ENCODE results near the gene PAPSS2.

PAPSS2 gene

GRCh38 chr10:87702973-87703294 lies 43.3 kb downstream of the PAPSS2 start:
- Histone ChIP-seq H3K79me2 (no peaks in the 10 kb centered on the region), H3K27me3 (ENCODE audit: control insufficient read depth, insufficient read depth, low read length) (no peaks in the 10 kb centered on the region), H3K4me3 (ENCODE audit: low read depth, low read length) (no peak overlapping the region), H3K36me3 (ENCODE audit: control insufficient read depth, insufficient read depth, low read length) (no peaks in the 10 kb centered on the region), H2AFZ (no peak overlapping the region), H3K4me2 (ENCODE audit: low read length) (no peak overlapping the region), H3K9ac (no peak overlapping the region), H3K27ac (no peak overlapping the region), H3K4me1 (no peaks in the 10 kb centered on the region), H3K9me3 (ENCODE audit: control insufficient read depth, low read length) (no peaks in the 10 kb centered on the region)
- no peak for TF ChIP-seq CTCF (IDR thresholded peaks at IDR 0.05)

- Histone ChIP-seq H3K4me2 (ENCODE audit: low read length) (no peak overlapping the region), H3K9me3 (ENCODE audit: control insufficient read depth, low read length) (no peaks in the 10 kb centered on the region), H2AFZ (no peak overlapping the region), H3K36me3 (ENCODE audit: control insufficient read depth, insufficient read depth, low read length) (no peaks in the 10 kb centered on the region), H3K4me1 (no peaks in the 10 kb centered on the region), H3K79me2 (no peaks in the 10 kb centered on the region), H3K9ac (no peak overlapping the region), H3K27ac (no peak overlapping the region), H3K4me3 (ENCODE audit: low read depth, low read length) (no peak overlapping the region), H3K27me3 (ENCODE audit: control insufficient read depth, insufficient read depth, low read length) (no peaks in the 10 kb centered on the region)
- TF ChIP-seq CTCF (IDR thresholded peaks at IDR 0.05), result no peak
Observed at GRCh38 chr10:87703771-87704170, 44.1 kb downstream of the PAPSS2 start.

GRCh38 chr10:87705339-87705738 lies 45.7 kb downstream of the PAPSS2 start:
- Histone ChIP-seq H3K9me3 (ENCODE audit: control insufficient read depth, low read length) (no peaks in the 10 kb centered on the region), H3K4me2 (ENCODE audit: low read length) (no peak overlapping the region), H3K27ac (no peak overlapping the region), H3K9ac (no peak overlapping the region), H3K79me2 (no peaks in the 10 kb centered on the region), H3K27me3 (ENCODE audit: control insufficient read depth, insufficient read depth, low read length) (no peaks in the 10 kb centered on the region), H3K36me3 (ENCODE audit: control insufficient read depth, insufficient read depth, low read length) (no peaks in the 10 kb centered on the region), H3K4me1 (no peaks in the 10 kb centered on the region), H3K4me3 (ENCODE audit: low read depth, low read length) (no peak overlapping the region), H2AFZ (no peak overlapping the region)
- no peak for TF ChIP-seq CTCF (IDR thresholded peaks at IDR 0.05)

GRCh38 chr10:87706731-87707130 lies 47.1 kb downstream of the PAPSS2 start:
- Histone ChIP-seq H3K9ac (no peak overlapping the region), H3K36me3 (ENCODE audit: control insufficient read depth, insufficient read depth, low read length) (no peaks in the 10 kb centered on the region), H3K4me2 (ENCODE audit: low read length) (no peak overlapping the region), H3K9me3 (ENCODE audit: control insufficient read depth, low read length) (no peaks in the 10 kb centered on the region), H3K79me2 (no peaks in the 10 kb centered on the region), H3K4me3 (ENCODE audit: low read depth, low read length) (no peak overlapping the region), H2AFZ (no peak overlapping the region), H3K27ac (no peak overlapping the region), H3K27me3 (ENCODE audit: control insufficient read depth, insufficient read depth, low read length) (no peaks in the 10 kb centered on the region), H3K4me1 (no peaks in the 10 kb centered on the region)
- TF ChIP-seq CTCF (IDR thresholded peaks at IDR 0.05), result no peak

- Histone ChIP-seq H3K36me3 (ENCODE audit: control insufficient read depth, insufficient read depth, low read length) (no peaks in the 10 kb centered on the region), H3K9me3 (ENCODE audit: control insufficient read depth, low read length) (no peaks in the 10 kb centered on the region), H3K9ac (no peak overlapping the region), H3K4me2 (ENCODE audit: low read length) (no peak overlapping the region), H3K4me1 (no peaks in the 10 kb centered on the region), H3K27me3 (ENCODE audit: control insufficient read depth, insufficient read depth, low read length) (no peaks in the 10 kb centered on the region), H3K4me3 (ENCODE audit: low read depth, low read length) (no peak overlapping the region), H3K79me2 (no peaks in the 10 kb centered on the region), H3K27ac (no peak overlapping the region), H2AFZ (no peak overlapping the region)
- TF ChIP-seq CTCF (IDR thresholded peaks at IDR 0.05), result no peak
Observed at GRCh38 chr10:87707254-87707653, 47.6 kb downstream of the PAPSS2 start.

Measured in parathyroid adenoma (tissue), 2 donors.